Small intestine (tissue), 7 donors: ENCODE data around the gene DHRS4. TPM values are rescaled to one million over a fixed set of nuclear protein-coding genes. Genes with fewer than 3 reads are reported as not detected.
"Not testable (repeated sequence)": the region's sequence is repeated elsewhere in the genome, so short reads cannot be mapped to it uniquely, and the experiment has no call there.

Source experiments
- DNase-seq, 2 donors: peaks; one replicate each; pipeline versions ENCODE4 v3.0.0 to v3.0.0-alpha.2; 2013
- FAIRE-seq: peaks from 2 replicates; lab custom pipeline; 2012; peaks lifted over from hg19 to GRCh38; lab: Jason Lieb, UNC
- H3K27ac ChIP-seq, 3 donors: one replicate each; pipeline ENCODE4 v1.5.1; 2013; ENCODE audit warnings: low read length in 2 of 3, mild to moderate bottlenecking in 2 of 3, control low read depth in 1 of 3, inconsistent platforms in 1 of 3, low read depth in 1 of 3, moderate library complexity in 1 of 3
- H3K27me3 ChIP-seq, 3 donors: one replicate each; pipeline ENCODE4 v1.6.1; 2013; ENCODE audit warnings: low read length in 3 of 3, inconsistent platforms in 1 of 3; ENCODE audit not compliant: control insufficient read depth in 3 of 3, insufficient read depth in 3 of 3
- H3K36me3 ChIP-seq, 3 donors: one replicate each; pipeline ENCODE4 v1.6.1; 2013; ENCODE audit warnings: low read length in 3 of 3, inconsistent platforms in 1 of 3, low read depth in 1 of 3, mild to moderate bottlenecking in 1 of 3, moderate library complexity in 1 of 3; ENCODE audit not compliant: control insufficient read depth in 3 of 3, insufficient read depth in 2 of 3
- H3K4me1 ChIP-seq, 3 donors: one replicate each; pipeline ENCODE4 v1.6.1; 2013; ENCODE audit warnings: low read length in 2 of 3, inconsistent platforms in 1 of 3, low read depth in 1 of 3, mild to moderate bottlenecking in 1 of 3, moderate library complexity in 1 of 3; ENCODE audit not compliant: control insufficient read depth in 3 of 3, insufficient read depth in 2 of 3
- H3K4me3 ChIP-seq, 3 donors: one replicate each; pipeline ENCODE4 v1.5.1; 2013; ENCODE audit warnings: low read length in 3 of 3, control low read depth in 1 of 3, inconsistent platforms in 1 of 3, low read depth in 1 of 3, mild to moderate bottlenecking in 1 of 3, moderate library complexity in 1 of 3
- H3K9me3 ChIP-seq, 2 donors: one replicate each; pipeline ENCODE4 v1.6.1; 2013; ENCODE audit warnings: low read depth in 1 of 2, low read length in 1 of 2; ENCODE audit not compliant: control insufficient read depth in 2 of 2, insufficient read depth in 1 of 2
- WGBS, 3 donors: extraction: QIAGEN DNeasy Blood & Tissue Kit; methylation state at CpG; one replicate each; pipeline ENCODE4 v1.1.7; 2013; 5-methylcytosine and 5-hydroxymethylcytosine counted together
- polyA plus RNA-seq, 4 donors: library from polyadenylated mRNA; stranded (reverse) in 3 of 4; unstranded in 1 of 4; fragments of 200-250 nt in 3 of 4; fragments of 120-200 nt in 1 of 4; gene quantifications; one replicate each; pipeline versions ENCODE4 v1.2.1 to v1.2.3, GENCODE V29; 2013
- donor health status: healthy with polysubstance abuse.
- donor health status: control.
- donor health status: control.
- donor health status: Bipolar disorder and iron deficiency.
- donor health status: healthy.

DHRS4 gene
- polyA plus RNA-seq, 4 donors: 61.6 to 163 (median 135) TPM

GRCh38 chr14:23955811-23956210, 2.2 kb downstream of the DHRS4 start:
- DNase-seq, H3K27me3 ChIP-seq, H3K27ac ChIP-seq, FAIRE-seq, H3K4me1 ChIP-seq, H3K9me3 ChIP-seq, H3K4me3 ChIP-seq: not testable (repeated sequence)
- 61 to 75% (median 71%) methylated on average over 2 of the region's 2 CpGs for WGBS, 3 donors
- H3K36me3 ChIP-seq: peaks cover 0 to 12% (median 2%) of the 10 kb centered on the region in 3 donors

GRCh38 chr14:23957913-23958569, 4.5 kb downstream of the DHRS4 start:
- not testable (repeated sequence) for DNase-seq, FAIRE-seq, H3K9me3 ChIP-seq

DNA sequence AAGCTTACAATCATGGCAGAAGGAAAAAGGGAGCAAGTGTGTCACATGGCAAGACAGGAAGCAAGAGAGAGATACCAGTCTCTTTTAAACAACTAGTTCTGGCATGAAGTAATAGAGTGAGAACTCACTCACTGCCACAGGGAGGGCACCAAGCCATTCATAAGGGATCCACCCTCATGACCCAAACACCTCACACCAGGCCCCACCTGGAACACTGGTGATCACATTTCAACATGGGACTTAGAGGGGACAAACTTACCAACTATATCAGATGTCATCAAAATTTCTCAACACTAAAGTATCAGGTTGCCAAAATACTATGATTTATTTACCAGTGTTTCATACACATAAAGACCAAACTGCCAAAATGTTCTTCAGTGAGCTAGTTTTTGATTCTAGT, 7.3 kb downstream of the DHRS4 start:
- not testable (repeated sequence) for DNase-seq, H3K27me3 ChIP-seq, H3K4me1 ChIP-seq, H3K9me3 ChIP-seq, H3K36me3 ChIP-seq, FAIRE-seq, H3K27ac ChIP-seq, H3K4me3 ChIP-seq

More at GRCh38 chr14:23957913-23958569, 4.5 kb downstream of the DHRS4 start:
- WGBS, 3 donors: 88 to 96% (median 93%) methylated on average over 9 of the region's 9 CpGs
- not testable (repeated sequence) for H3K4me1 ChIP-seq, H3K27me3 ChIP-seq, H3K27ac ChIP-seq, H3K4me3 ChIP-seq
- peaks cover 0 to 12% (median 2%) of the 10 kb centered on the region in 3 donors for H3K36me3 ChIP-seq

GRCh38 chr14:23961704-23962103, 8.1 kb downstream of the DHRS4 start:
- not testable (repeated sequence) for H3K9me3 ChIP-seq, H3K27ac ChIP-seq, H3K27me3 ChIP-seq, H3K4me3 ChIP-seq, H3K4me1 ChIP-seq, DNase-seq, H3K36me3 ChIP-seq, FAIRE-seq
- 80 to 100% (median 94%) methylated on average over 1 of the region's 2 CpGs for WGBS, 3 donors

DNA sequence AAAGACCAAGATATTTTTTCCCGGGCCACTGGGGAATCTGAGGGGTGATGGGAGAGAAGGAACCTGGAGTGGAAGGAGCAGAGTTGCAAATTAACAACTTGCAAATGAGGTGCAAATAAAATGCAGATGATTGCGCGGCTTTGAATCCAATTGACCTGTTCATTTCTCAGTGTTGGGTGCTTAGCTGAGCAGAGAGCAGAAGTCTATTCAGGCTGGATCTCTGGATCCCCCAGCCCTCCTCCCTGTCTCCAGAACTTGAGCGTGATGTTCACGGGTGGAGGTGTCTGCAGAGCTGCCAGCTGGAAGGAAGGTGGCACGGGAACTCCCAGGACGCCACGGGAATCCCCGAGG, 15.5 kb downstream of the DHRS4 start:
- not testable (repeated sequence) for H3K27ac ChIP-seq, FAIRE-seq, H3K4me3 ChIP-seq, H3K4me1 ChIP-seq, DNase-seq, H3K9me3 ChIP-seq, H3K36me3 ChIP-seq, H3K27me3 ChIP-seq
- WGBS, 3 donors: 44 to 64% (median 63%) methylated on average over 1 of the region's 9 CpGs

- not testable (repeated sequence) for H3K9me3 ChIP-seq, H3K36me3 ChIP-seq, H3K27me3 ChIP-seq, FAIRE-seq, H3K4me1 ChIP-seq
- peak in 1 of 2 donors; percentile 50 for DNase-seq
- WGBS, 3 donors: 8 to 21% (median 14%) methylated on average over 30 to 58 of the region's 61 CpGs
- peak overlapping the region; percentile 38 to 46 (median 41) for H3K4me3 ChIP-seq
- peak overlapping the region in 1 of 3 donors; percentile 58 for H3K27ac ChIP-seq
These were observed 16.1 kb downstream of the DHRS4 start for GRCh38 chr14:23969481-23970282.

DNA sequence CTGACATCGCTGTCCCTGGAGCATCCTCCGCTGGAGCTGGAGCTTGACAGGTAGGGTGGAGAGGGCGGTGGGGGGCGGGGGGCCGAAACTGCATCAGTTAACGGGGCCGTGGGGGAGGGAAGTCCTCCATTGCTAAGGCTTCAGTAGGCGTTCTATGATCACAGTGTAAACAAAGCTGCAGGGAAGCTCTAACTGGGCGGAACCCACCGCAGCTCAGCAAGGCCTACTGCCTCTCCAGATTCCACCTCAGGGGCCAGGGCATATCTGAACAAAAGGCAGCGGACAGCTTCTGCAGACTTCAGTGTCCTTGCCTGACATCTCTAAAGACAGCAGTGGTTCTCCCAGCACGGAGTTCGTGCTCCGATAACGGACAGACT, 16.7 kb downstream of the DHRS4 start:
- H3K4me1 ChIP-seq, H3K9me3 ChIP-seq, H3K4me3 ChIP-seq, H3K36me3 ChIP-seq, DNase-seq, H3K27ac ChIP-seq, FAIRE-seq, H3K27me3 ChIP-seq: not testable (repeated sequence)
- WGBS, 3 donors: 70 to 90% (median 74%) methylated on average over 13 to 15 of the region's 15 CpGs

DNA sequence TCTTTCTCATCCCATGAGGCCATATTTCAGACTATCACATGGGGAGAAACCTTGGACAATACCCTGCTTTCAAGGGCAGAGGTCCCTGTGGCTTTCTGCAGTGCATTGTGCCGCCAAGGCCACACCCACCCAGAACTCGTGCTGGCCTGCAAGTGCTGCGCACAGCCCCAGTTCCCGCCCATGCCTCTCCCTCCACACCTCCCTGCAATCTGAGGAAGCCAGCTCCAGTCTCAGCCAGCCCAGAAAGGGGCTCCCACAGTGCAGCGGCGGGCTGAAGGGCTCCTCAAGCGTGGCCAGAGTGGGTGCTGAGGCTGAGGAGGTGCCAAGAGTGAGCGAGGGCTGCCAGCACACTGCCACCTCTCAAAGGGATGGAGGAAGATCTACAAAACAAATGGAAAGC, 19.6 kb downstream of the DHRS4 start:
- not testable (repeated sequence) for FAIRE-seq, H3K27ac ChIP-seq, H3K36me3 ChIP-seq, H3K4me3 ChIP-seq, H3K27me3 ChIP-seq, H3K9me3 ChIP-seq, H3K4me1 ChIP-seq
- DNase-seq: peak in 1 of 2 donors; percentile 21
- 71 to 81% (median 75%) methylated on average over 8 of the region's 8 CpGs for WGBS, 3 donors
